Measurements from ENCODE around the gene SRGAP2B. TPM values are rescaled to one million over a fixed set of nuclear protein-coding genes. Genes with fewer than 3 reads are reported as not detected.
"Not testable (repeated sequence)": the region's sequence is repeated elsewhere in the genome, so short reads cannot be mapped to it uniquely, and the experiment has no call there.

SRGAP2B gene
- total RNA-seq, 1 experiment from 2014 or later = 23.5 TPM

DNA sequence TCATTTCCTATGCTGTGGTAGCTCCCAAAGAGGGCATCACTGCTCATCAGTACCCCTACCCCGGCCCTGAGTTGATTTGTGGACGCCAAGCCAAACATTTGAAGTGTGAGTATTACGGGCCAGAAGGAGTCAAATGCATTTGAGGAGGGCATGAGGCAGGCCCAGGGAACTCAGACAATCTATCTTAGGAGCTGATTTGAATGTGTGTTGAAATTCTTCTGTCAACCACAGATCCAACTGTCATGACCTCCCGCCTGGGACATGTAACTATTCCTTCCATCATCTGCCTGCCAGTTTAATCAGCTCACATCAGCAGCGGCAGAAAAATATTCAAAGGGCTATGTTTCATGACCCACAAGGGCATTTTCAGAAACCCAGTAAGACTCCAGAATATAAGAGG lies 162.1 kb downstream of the SRGAP2B start:
- not testable (repeated sequence) for H4K5ac ChIP-seq (ENCODE audit: insufficient read length, low read depth, low read length); H3K9ac ChIP-seq (ENCODE audit: extremely low read depth, insufficient read length, low read length); H3K4ac ChIP-seq (ENCODE audit: low read depth, low read length); H2AK5ac ChIP-seq (ENCODE audit: insufficient read length, low read length); H3K23me2 ChIP-seq (ENCODE audit: insufficient read length, low read depth, low read length, poor library complexity, severe bottlenecking); H3K27ac Mint-ChIP-seq; H4K91ac ChIP-seq (ENCODE audit: insufficient read length, low read depth, low read length); H3K79me1 ChIP-seq (ENCODE audit: insufficient read depth, low read depth, low read length, poor library complexity, severe bottlenecking); H3K14ac ChIP-seq (ENCODE audit: insufficient read depth, low read length); H3T11ph ChIP-seq (ENCODE audit: low read length); H3K56ac ChIP-seq (ENCODE audit: insufficient read length, low read depth, low read length); H3K27ac ChIP-seq (ENCODE audit: insufficient read length, low read depth, low read length); H2BK12ac ChIP-seq (ENCODE audit: insufficient read length, low read depth, low read length); H2BK5ac ChIP-seq (ENCODE audit: insufficient read length, low read length); H4K8ac ChIP-seq (replicated peaks; ENCODE audit: insufficient read length, low read depth, low read length); H3K36me3 Mint-ChIP-seq (ENCODE audit: insufficient read depth in 1 of 3, low read depth in 3 of 3); H3K9me3 ChIP-seq (ENCODE audit: control insufficient read depth, low read depth, low read length); H3K4me1 Mint-ChIP-seq; H3K23ac ChIP-seq (ENCODE audit: insufficient read length, low read depth, low read length); H3K27me3 Mint-ChIP-seq (ENCODE audit: low read depth); H4K20me1 ChIP-seq (ENCODE audit: control insufficient read depth, insufficient read depth, insufficient read length); H3K4me3 Mint-ChIP-seq; H2AFZ ChIP-seq (ENCODE audit: low read length); H2BK15ac ChIP-seq (ENCODE audit: low read depth, low read length); H3K9me3 Mint-ChIP-seq; H2BK20ac ChIP-seq (ENCODE audit: low read depth, low read length, poor library complexity, severe bottlenecking); H3K4me1 ChIP-seq (ENCODE audit: insufficient read depth, low read length); H3K18ac ChIP-seq (ENCODE audit: insufficient read length, low read depth, low read length); H3K4me2 ChIP-seq (ENCODE audit: insufficient read depth, insufficient read length, low read length); H3K27me3 ChIP-seq (ENCODE audit: insufficient read depth, low read length); H2BK120ac ChIP-seq (ENCODE audit: low read depth, low read length, poor library complexity, severe bottlenecking); H3K79me2 ChIP-seq (ENCODE audit: insufficient read depth, low read length); DNase-seq
- WGBS (ENCODE audit: extremely low coverage, insufficient read length, low lambda C conversion rate) = no CpG with 5 or more reads among the region's 5 CpGs

DNA sequence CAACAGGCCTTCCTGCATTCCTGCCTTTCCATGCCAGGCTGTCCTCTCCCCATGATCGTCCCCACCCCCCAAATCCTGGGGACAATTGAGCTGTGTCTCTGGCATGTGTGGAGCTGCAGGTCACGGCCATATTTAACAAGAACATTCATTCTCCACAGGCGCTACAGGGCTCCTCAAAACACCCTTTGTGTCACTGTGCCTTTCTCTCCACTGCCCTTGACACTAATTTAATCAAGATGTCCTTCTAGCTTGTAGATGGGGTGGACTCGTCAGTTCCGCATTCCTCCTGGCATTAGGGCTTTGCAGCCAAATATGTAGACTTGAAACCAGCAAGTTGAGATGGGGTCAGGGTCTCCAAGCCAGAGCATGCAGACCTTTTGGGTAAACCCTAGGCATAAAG lies 163.0 kb downstream of the SRGAP2B start:
- H3K4me1 Mint-ChIP-seq; H3K18ac ChIP-seq (ENCODE audit: insufficient read length, low read depth, low read length); H3K27ac Mint-ChIP-seq; H3K4me1 ChIP-seq (ENCODE audit: insufficient read depth, low read length); H3K27me3 ChIP-seq (ENCODE audit: insufficient read depth, low read length); H3K4ac ChIP-seq (ENCODE audit: low read depth, low read length); H2BK20ac ChIP-seq (ENCODE audit: low read depth, low read length, poor library complexity, severe bottlenecking); H3K9me3 Mint-ChIP-seq; H3K23ac ChIP-seq (ENCODE audit: insufficient read length, low read depth, low read length); H2AK5ac ChIP-seq (ENCODE audit: insufficient read length, low read length); H3K4me2 ChIP-seq (ENCODE audit: insufficient read depth, insufficient read length, low read length); H2BK120ac ChIP-seq (ENCODE audit: low read depth, low read length, poor library complexity, severe bottlenecking); H3K9me3 ChIP-seq (ENCODE audit: control insufficient read depth, low read depth, low read length); H3K9ac ChIP-seq (ENCODE audit: extremely low read depth, insufficient read length, low read length); H3K4me3 Mint-ChIP-seq; H2BK5ac ChIP-seq (ENCODE audit: insufficient read length, low read length); H3K27ac ChIP-seq (ENCODE audit: insufficient read length, low read depth, low read length); H4K8ac ChIP-seq (replicated peaks; ENCODE audit: insufficient read length, low read depth, low read length); H2AFZ ChIP-seq (ENCODE audit: low read length); H3K23me2 ChIP-seq (ENCODE audit: insufficient read length, low read depth, low read length, poor library complexity, severe bottlenecking); H2BK12ac ChIP-seq (ENCODE audit: insufficient read length, low read depth, low read length); H3K36me3 Mint-ChIP-seq (ENCODE audit: insufficient read depth in 1 of 3, low read depth in 3 of 3); DNase-seq; H3K56ac ChIP-seq (ENCODE audit: insufficient read length, low read depth, low read length); H3K27me3 Mint-ChIP-seq (ENCODE audit: low read depth); H4K20me1 ChIP-seq (ENCODE audit: control insufficient read depth, insufficient read depth, insufficient read length); H3K79me2 ChIP-seq (ENCODE audit: insufficient read depth, low read length); H3T11ph ChIP-seq (ENCODE audit: low read length); H2BK15ac ChIP-seq (ENCODE audit: low read depth, low read length); H3K14ac ChIP-seq (ENCODE audit: insufficient read depth, low read length); H4K91ac ChIP-seq (ENCODE audit: insufficient read length, low read depth, low read length); H3K79me1 ChIP-seq (ENCODE audit: insufficient read depth, low read depth, low read length, poor library complexity, severe bottlenecking); H4K5ac ChIP-seq (ENCODE audit: insufficient read length, low read depth, low read length): not testable (repeated sequence)
- no CpG with 5 or more reads among the region's 5 CpGs for WGBS (ENCODE audit: extremely low coverage, insufficient read length, low lambda C conversion rate)

All from H9 (cell line).